Left renal pelvis (tissue), 4 donors: ENCODE measurements around the gene GIMD1. TPM values are rescaled to one million over a fixed set of nuclear protein-coding genes. Genes with fewer than 3 reads are reported as not detected.
A peak's percentile ranks its signal among the peaks of the same experiment; 100 is the strongest.

Experiments
- DNase-seq, 4 donors: peaks; one replicate each; pipeline ENCODE4 v3.0.0-alpha.2; 2013; ENCODE audit warnings: low read depth in 4 of 4, low spot score in 3 of 4
- polyA plus RNA-seq, 4 donors: library from polyadenylated mRNA; unstranded; fragments of 120-200 nt; gene quantifications; one replicate each; pipeline ENCODE4 v1.2.1, GENCODE V29; 2013; ENCODE audit not compliant: insufficient read length in 4 of 4

GIMD1 gene
- polyA plus RNA-seq, 4 donors: not detected

DNA sequence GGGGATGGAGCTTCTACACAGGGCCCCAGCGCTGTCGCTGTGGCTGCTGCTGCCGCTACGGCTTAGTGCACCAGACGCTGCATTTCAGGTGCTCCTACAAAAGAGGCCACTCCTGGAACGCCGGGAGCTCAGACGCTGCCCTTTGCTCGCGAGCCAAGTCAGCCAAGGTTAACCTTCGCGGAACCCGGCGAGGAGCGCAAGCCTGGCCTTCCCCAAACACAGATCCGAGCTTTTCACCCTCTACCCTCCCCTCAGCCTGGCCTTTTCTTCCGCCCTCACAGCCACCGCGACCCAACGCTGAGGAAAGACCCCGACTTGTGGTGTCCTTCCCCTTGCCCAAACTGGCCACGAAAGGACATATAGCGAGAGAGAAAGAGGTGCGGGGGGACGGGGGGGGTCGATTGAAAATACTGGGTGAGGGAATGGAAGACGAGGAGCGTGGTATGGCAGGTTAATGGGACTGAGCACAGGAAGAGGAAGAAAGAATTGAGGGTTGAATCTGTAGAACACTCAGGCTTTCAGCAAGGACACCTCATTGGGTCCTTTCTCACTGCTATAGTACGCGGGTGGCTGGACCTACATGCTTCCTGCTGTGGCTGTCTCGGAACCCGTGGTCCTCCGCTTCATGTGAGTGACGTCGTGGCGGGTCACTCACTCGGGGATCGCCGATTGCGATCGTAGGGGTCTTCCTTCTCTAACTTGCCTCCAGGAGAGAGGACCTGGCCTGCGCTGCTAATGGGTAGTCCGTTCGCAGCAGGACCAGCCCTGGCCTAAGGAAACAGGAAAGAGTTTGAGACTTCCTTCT, 52.4 kb downstream of the GIMD1 start, which contains the start of the genes AIMP1 and TBCK:
Gene AIMP1 (plus strand): TSS at position 583 of the 805 bp plus-strand sequence. CDS start 8,460 bp downstream, outside the sequence.
Gene TBCK (minus strand): TSS at position 242 of the 805 bp plus-strand sequence. CDS start 7,249 bp downstream, outside the sequence.
- DNase-seq: peak; percentile 90 to 95 (median 93)

GRCh38 chr4:106315476-106315967, 53.1 kb downstream of the GIMD1 start:
- DNase-seq: peak in 3 of 4 donors; percentile 14 to 39 (median 19)

GRCh38 chr4:106314960-106315359, 53.6 kb downstream of the GIMD1 start:
- DNase-seq: no peak

DNA sequence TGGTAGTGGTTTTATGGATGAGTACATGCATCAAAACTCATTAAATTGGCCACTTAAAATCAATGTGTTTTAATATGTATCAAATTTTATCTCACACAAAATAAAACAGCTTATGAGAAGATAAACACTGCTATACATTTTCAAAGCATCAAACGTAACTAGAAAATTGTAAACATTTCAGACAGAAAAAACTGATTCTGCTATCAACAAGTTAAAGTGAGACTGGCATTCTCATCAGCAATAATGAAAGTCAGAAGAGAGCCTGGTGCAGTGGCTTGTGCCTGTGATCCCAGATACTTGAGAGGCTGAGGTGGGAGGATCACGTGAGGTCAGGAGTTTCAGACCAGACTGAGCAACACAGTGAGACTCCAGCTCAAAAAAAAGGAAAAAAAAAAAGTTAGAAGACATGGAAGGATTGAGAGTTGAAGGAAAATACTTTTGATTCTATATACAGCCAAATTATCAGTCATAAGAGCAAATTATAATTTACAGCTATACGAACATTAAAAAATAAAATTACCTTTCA, 55.5 kb downstream of the GIMD1 start:
- no peak for DNase-seq

- no peak for DNase-seq
Measured at GRCh38 chr4:106312377-106312776, 56.2 kb downstream of the GIMD1 start.

Other genes starting within 250 kb of the GIMD1 start
- gene TBCK, start 52.6 kb downstream of the GIMD1 start, polyA plus RNA-seq: 10 to 100 TPM; 41.4 to 68.6 (median 60.7) TPM
- gene AIMP1, start 52.2 kb downstream of the GIMD1 start, polyA plus RNA-seq: 10 to 100 TPM; 49.1 to 86.6 (median 72.3) TPM